ENCODE results near the gene KCNA4.
"Not testable (repeated sequence)": the region's sequence is repeated elsewhere in the genome, so short reads cannot be mapped to it uniquely, and the experiment has no call there.

Gene KCNA4

DNA sequence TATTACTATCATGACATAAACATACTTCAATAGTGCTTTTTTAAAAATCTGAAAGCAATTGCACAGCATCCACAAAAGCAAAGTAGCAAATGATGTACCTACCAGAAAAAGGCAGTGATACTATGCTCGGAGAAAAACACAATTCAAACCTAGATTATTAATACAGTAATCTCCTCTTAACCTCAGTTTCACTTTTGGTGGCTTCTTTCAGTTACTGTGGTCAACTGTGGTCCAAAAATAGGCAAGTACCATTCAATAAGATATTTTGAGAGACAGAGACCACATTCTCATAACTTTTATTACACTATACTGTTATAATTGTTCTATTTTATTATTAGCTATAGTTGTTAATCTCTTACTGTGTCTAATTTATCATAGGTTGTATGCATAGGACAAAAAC, 20.8 kb downstream of the KCNA4 start:
- FAIRE-seq, result no peak

DNA sequence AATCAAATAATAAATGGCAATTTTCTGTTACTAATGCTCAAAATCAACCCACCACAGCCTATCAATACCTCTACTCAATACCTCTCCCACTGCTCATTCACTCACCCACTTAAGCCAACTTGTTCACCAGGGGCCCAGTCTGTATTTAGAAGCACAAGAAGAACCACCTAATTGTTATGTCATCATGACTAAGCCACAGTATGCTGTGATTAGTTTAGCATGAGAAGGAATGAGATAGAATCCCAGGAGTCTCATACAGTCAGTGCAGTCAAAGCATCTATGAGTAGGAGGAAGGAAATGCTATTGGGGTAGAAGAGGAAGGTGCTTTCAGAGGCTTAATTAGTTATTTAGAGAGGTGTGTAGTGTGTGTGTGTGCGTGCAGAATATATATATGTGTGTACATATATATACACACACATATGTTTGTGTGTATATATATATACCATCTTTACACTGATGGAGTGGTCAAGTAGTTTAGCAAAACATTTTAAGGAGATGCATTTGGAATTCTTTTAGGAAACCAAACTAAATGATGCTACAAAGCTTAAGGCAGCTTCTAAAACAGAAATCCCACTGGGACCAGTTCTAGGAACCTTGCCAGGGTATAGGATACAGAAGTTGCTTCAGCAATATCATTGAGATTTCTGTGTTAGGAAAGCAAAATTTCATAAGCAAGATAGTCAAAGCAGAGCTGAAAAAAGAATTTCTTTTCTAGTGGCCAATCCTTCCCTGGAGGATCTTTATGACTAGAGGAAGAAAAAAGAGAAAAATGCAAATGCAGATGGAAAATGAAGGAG, 27.5 kb downstream of the KCNA4 start:
- no peak for FAIRE-seq

DNA sequence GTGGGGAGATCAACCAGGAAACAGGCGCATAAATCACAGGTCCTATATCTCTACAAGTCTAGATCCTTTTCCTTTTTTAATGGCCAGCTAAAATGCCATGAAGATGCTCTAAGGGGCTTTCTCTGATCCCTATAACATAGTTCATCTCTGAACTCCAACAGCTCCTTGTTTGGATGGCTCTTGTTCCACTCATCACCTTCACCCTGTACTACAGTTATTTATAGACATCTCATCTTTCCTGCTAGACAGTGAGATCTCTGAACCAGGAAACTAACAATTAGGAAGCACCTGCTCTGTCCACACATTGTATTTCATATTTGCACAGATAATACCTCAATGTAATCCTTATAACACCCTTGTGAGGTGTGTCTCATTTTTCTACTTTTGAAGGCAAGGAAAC, 31.6 kb downstream of the KCNA4 start:
- no peak for FAIRE-seq

DNA sequence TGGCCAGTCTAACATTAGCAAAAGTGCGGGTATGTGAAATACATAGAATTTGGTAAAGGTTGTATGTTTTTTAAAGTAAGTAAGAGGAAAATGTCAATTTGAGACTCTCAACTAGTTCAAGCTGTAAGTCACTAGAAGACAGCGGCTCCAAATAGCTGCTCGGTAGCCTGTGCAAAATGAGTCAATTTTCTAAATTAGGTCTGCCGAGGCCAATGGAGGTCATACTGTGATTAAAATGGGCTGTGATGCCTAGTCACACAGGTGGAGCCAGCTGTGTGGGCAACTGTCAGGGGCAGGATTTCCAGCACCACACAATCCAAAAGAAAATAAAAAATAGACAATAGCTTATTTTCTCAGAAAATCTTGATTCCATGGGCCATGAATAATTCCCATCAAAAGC, 32.3 kb downstream of the KCNA4 start:
- FAIRE-seq, result no peak

DNA sequence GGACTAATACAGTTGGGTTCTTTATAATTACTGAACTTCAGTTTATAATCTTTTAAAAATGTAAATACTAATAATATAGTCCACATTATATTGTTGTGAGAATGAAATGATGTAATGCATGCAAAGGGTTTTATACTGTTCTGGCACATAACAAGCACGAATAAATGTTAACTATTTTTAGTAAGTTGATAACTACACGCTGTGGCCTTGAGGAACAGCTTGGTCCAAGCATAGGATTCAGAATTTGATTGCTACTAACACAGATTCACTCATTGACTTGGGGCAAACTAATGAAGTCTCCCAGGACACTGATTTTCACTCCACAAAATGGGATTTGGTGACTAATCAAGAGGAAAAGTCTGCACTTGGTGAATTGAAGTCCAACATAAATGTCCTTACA, 38.3 kb downstream of the KCNA4 start:
- FAIRE-seq, result no peak

DNA sequence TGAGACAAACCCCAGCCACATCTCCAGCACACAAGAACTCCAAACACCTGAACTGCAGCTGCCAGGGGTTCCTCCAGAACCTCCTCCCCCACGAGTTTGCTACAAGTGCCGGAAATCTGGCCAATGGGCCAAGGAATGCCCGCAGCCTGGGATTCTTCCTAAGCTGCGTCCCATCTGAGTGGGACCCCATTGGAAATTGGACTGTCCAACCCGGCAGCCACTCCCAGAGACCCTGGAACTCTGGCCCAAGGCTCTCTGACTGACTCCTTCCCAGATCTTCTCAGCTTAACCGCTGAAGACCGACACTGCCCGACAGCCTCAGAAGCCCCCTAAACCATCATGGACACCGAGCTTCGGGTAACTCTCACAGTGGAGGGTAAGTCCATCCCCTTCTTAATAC, 41.2 kb downstream of the KCNA4 start:
- FAIRE-seq, result not testable (repeated sequence)

DNA sequence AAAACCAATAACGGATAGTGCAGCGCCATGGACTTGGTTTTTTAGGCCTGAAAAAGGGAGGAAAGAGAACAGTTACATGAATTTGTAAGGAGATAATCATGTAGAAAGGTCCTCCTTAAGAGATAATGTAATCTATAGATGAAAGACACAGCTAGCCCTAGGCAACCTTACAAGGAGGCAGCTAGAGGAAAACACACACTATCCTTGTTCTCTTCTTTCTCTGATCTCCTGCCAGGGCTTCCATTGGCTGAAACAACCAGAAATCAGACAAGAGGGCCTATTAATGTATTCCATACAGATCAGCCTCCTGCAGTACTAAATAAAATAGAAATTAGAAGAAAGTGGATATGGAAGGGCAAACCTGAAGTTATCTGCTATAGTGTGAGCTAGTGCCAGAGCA, 53.0 kb downstream of the KCNA4 start:
- FAIRE-seq, result no peak

DNA sequence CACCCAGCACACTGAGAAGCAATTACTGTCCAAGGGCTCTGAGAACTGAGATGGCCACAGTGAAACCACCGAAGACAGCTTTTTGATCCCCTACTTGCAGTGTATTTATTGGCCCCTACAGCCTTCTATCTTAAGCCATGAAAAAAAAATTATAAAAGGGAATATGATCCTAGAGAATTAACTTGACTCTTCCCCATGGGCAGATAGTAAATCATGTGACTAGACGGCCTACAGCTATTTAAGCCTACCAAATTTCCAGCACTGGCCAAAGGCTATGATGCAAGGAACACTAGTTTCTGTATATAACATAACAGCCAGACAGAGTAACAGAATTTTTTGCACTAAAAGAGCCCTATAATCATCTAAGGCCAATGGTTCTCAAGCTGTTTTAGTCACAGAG, 53.8 kb downstream of the KCNA4 start:
- no peak for FAIRE-seq

DNA sequence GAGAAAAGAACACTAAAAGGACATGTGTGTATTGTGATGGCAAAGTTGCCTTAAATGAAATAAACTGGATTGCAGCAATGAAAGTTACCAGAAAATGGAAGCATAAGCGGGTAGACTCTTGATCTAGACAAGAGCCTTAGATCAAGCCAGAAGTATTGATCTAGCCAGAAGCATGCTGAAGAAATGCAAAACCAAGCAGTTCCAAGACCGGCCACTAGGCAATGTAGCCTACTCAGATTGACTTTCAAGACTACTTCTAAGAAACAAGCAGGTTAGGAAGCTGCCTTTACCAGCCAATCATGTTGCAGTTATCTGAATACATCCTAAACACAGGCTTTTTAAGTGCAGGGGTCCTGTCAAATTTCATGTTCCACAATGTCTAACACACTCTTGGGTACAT, 54.6 kb downstream of the KCNA4 start:
- no peak for FAIRE-seq

Measured in endometrium (tissue), 2 donors.